ENCODE results near the gene CES3.

Gene CES3

DNA sequence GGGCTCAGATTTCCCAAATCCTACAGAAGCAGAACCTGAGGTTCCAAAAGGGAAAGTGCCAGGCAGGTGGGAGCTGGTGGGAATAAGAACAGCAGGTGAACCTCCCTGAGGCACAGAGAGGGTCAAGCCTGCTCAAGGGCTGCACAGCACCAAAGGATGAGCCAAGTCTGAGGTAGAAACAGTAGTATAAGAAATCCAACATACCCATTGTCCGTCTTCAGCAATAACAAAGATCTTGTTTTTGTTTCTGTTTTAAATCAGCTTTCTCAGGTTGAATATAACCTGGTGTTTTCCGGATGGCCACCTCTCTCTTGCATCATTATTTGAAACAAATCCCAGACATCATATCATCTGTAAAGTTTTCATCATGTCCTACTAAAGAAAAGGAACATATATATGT, 10.6 kb upstream of the CES3 start:
- H3K4me3 ChIP-seq (ENCODE audit: insufficient read depth, low read length, poor library complexity, severe bottlenecking), result no peak overlapping the region
- H3K9me3 ChIP-seq (ENCODE audit: insufficient read depth, low read length), result no peaks in the 10 kb centered on the region
- no peak for TF ChIP-seq EZH2phosphoT487 (conservative IDR thresholded peaks at IDR 0.05; ENCODE audit: low read length)
- TF ChIP-seq, protein P1, sequence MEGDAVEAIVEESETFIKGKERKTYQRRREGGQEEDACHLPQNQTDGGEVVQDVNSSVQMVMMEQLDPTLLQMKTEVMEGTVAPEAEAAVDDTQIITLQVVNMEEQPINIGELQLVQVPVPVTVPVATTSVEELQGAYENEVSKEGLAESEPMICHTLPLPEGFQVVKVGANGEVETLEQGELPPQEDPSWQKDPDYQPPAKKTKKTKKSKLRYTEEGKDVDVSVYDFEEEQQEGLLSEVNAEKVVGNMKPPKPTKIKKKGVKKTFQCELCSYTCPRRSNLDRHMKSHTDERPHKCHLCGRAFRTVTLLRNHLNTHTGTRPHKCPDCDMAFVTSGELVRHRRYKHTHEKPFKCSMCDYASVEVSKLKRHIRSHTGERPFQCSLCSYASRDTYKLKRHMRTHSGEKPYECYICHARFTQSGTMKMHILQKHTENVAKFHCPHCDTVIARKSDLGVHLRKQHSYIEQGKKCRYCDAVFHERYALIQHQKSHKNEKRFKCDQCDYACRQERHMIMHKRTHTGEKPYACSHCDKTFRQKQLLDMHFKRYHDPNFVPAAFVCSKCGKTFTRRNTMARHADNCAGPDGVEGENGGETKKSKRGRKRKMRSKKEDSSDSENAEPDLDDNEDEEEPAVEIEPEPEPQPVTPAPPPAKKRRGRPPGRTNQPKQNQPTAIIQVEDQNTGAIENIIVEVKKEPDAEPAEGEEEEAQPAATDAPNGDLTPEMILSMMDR (IDR thresholded peaks at IDR 0.05; ENCODE audit: insufficient read depth, low read length, poor library complexity, severe bottlenecking), result no peak
- no peaks in the 10 kb centered on the region for H3K36me3 ChIP-seq (ENCODE audit: low read length)
- no peak overlapping the region for H3K9ac ChIP-seq (ENCODE audit: low read length)
- no peaks in the 10 kb centered on the region for H3F3A ChIP-seq (ENCODE audit: insufficient read depth)
- H3K4me2 ChIP-seq (ENCODE audit: low read depth, low read length, poor library complexity, severe bottlenecking), result no peak overlapping the region
- no peak overlapping the region for H3K27ac ChIP-seq (ENCODE audit: low read depth, low read length)
- H2AFZ ChIP-seq (ENCODE audit: low read depth, low read length, severe bottlenecking), result no peak overlapping the region
- no peaks in the 10 kb centered on the region for H3K27me3 ChIP-seq (ENCODE audit: low read length)
- H3K79me2 ChIP-seq (ENCODE audit: insufficient read depth, low read length), result no peaks in the 10 kb centered on the region
- no peaks in the 10 kb centered on the region for H4K20me1 ChIP-seq (ENCODE audit: low read depth, low read length)
- no peaks in the 10 kb centered on the region for H3K9me2 ChIP-seq (replicated peaks; ENCODE audit: insufficient read depth, low read length)

DNA sequence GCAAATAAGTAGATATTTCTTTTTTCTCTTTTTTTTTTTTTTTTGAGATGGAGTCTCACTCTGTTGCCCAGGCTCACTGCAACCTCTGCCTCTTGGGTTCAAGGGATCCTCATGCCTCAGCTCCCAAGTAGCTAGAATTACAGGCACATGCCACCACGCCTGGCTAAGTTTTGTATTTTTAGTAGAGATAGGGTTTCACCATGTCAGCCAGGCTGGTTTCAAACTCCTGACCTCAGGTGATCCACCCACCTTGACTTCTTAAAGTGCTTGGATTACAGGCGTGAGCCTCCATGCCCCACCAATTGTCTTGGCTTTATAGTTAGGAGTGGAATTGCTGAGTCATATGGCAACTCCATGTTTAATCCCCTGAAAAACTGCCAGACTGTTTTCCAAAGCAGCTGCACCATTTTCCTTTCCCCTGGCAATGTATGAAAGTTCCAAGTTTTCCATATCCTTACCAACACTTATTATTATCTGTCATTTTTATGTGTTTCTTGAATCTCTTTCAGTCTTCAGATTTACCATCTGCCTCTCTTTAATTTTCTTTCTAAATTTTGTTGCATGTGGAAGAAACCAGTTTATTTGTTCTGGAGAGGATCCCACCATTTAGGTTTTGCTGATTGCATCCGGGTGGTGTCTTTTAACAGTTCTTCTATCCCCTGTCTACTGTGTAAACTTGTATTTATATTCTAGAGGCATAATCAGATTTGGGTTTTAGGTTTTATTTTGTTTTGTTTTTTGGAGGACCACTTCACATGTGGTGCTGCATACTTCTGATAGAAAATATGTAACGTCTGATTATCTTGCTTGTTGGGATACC, 9.9 kb upstream of the CES3 start:
- Histone ChIP-seq H3K27ac (ENCODE audit: low read depth, low read length) (no peak overlapping the region), H3K9me3 (ENCODE audit: insufficient read depth, low read length) (no peaks in the 10 kb centered on the region), H3K27me3 (ENCODE audit: low read length) (no peaks in the 10 kb centered on the region), H3K4me2 (ENCODE audit: low read depth, low read length, poor library complexity, severe bottlenecking) (no peak overlapping the region), H3K79me2 (ENCODE audit: insufficient read depth, low read length) (no peaks in the 10 kb centered on the region), H3K9me2 (replicated peaks; ENCODE audit: insufficient read depth, low read length) (no peaks in the 10 kb centered on the region), H3F3A (ENCODE audit: insufficient read depth) (no peaks in the 10 kb centered on the region), H3K36me3 (ENCODE audit: low read length) (no peaks in the 10 kb centered on the region), H2AFZ (ENCODE audit: low read depth, low read length, severe bottlenecking) (no peak overlapping the region), H3K9ac (ENCODE audit: low read length) (no peak overlapping the region), H3K4me3 (ENCODE audit: insufficient read depth, low read length, poor library complexity, severe bottlenecking) (no peak overlapping the region), H4K20me1 (ENCODE audit: low read depth, low read length) (no peaks in the 10 kb centered on the region)
- no peak for TF ChIP-seq EZH2phosphoT487 (conservative IDR thresholded peaks at IDR 0.05; ENCODE audit: low read length)
- TF ChIP-seq, protein P1 (IDR thresholded peaks at IDR 0.05; ENCODE audit: insufficient read depth, low read length, poor library complexity, severe bottlenecking), result no peak

DNA sequence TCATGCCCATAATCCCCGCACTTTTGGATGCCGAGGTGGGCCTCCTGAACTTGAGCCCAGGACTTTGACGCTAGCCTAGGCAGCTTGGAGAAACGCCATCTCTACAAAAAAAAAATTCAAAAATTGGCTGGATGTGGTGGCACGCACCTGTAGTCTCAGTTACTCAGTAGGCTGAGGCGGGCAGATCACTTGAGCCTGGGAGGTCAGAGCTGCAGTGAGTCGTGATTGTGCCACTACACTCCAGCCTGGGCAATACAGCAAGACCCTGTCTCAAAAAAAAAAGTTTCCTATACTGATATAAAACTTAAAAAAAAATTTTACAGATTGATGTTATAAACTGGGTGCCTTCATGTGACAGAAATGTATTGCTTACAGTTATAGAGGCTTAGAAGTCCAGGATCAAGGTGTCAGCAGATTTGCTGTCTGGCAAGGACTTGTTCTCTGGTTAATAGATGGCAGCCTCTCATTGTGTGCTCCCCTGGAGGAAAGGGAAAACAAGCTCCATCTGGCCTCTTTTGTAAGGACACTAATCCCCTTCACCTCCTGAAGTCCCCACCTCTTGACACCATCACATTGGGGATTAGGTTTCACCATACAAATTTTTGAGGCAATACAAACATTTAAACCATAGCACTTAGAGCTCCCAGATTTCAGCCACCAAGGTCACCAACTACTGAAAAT, 8.5 kb upstream of the CES3 start:
- no peak overlapping the region for H2AFZ ChIP-seq (ENCODE audit: low read depth, low read length, severe bottlenecking)

More for the DNA sequence above, 8.5 kb upstream of the CES3 start:
- Histone ChIP-seq H3K4me2 (ENCODE audit: low read depth, low read length, poor library complexity, severe bottlenecking) (no peak overlapping the region), H3K4me3 (ENCODE audit: insufficient read depth, low read length, poor library complexity, severe bottlenecking) (no peak overlapping the region), H4K20me1 (ENCODE audit: low read depth, low read length) (no peaks in the 10 kb centered on the region), H3K27me3 (ENCODE audit: low read length) (no peaks in the 10 kb centered on the region), H3K9me3 (ENCODE audit: insufficient read depth, low read length) (no peaks in the 10 kb centered on the region), H3K36me3 (ENCODE audit: low read length) (no peaks in the 10 kb centered on the region), H3K9me2 (replicated peaks; ENCODE audit: insufficient read depth, low read length) (no peaks in the 10 kb centered on the region), H3K79me2 (ENCODE audit: insufficient read depth, low read length) (no peaks in the 10 kb centered on the region), H3K9ac (ENCODE audit: low read length) (no peak overlapping the region), H3K27ac (ENCODE audit: low read depth, low read length) (no peak overlapping the region), H3F3A (ENCODE audit: insufficient read depth) (no peaks in the 10 kb centered on the region)
- TF ChIP-seq, protein P1 (IDR thresholded peaks at IDR 0.05; ENCODE audit: insufficient read depth, low read length, poor library complexity, severe bottlenecking), result no peak
- TF ChIP-seq EZH2phosphoT487 (conservative IDR thresholded peaks at IDR 0.05; ENCODE audit: low read length), result no peak
